Activated T-helper 9 cell treated with anti-CD3 and anti-CD28 coated beads, Interleukin-2, amount 50 U/mL, for 16 hours (primary cell): ENCODE data around the gene HNRNPUL2.
"Not testable (repeated sequence)": the region's sequence is repeated elsewhere in the genome, so short reads cannot be mapped to it uniquely, and the experiment has no call there.

ENCODE experiments used
- DNase-seq: peaks from one replicate; pipeline ENCODE4 v3.0.0-alpha.2; 2020; ENCODE audit warnings: low read depth

The HNRNPUL2 gene

DNA sequence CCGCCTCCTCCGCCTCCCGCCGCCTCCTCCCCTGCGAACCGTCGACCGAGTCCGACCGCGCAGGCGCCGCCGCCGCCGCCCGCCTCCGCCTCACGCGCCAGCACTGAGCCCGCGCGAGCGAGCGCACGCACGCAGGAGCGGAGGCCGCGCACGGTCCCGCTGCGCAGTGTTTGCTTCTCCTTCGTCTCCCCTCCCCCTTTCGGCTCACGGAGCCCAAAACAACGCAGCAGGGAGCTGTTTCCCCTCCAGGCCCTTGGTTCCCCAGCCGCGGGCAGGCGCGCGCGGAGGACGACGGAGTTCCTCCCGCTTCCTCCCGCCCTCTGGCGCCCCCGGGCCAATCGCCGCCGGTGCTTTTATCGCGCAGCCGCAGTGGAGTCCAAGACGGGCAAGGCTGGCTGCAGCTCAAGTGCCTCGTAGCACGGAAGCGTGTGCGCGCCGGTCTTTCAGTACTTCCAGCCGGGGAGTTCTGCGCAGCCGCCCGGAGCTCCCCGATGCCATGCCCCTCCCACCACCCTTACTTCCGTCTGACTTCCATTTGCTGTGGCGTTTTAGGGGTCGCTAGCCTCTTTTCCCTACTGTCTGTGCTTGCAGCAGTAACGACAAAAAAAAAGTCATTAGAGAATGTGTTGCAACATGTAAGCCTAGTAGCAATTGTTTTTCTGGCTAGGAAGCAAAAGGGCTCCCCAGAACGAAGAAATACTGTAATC is at the start of gene HNRNPUL2:
Gene HNRNPUL2 (minus strand): TSS at position 293 of the 707 bp plus-strand sequence. CDS start 301 bp downstream, outside the sequence.
- peak; percentile 98 for DNase-seq

DNA sequence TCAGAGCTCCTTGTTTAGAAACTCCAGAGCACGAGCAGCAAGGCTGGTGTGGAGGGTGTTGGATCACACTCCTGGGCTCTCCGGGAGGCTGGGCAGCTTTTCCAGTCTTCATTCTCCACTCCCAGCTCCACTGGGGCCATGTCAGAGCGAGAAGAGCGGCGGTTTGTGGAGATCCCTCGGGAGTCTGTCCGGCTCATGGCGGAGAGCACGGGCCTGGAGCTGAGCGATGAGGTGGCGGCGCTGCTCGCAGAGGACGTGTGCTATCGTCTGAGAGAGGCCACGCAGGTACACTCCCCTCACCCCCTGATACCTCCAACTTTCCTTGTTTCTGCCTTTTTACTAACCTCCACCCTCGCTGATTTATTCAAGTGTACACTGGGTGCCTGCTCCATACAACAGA is 48.4 kb upstream of the HNRNPUL2 start:
- no peak for DNase-seq

DNA sequence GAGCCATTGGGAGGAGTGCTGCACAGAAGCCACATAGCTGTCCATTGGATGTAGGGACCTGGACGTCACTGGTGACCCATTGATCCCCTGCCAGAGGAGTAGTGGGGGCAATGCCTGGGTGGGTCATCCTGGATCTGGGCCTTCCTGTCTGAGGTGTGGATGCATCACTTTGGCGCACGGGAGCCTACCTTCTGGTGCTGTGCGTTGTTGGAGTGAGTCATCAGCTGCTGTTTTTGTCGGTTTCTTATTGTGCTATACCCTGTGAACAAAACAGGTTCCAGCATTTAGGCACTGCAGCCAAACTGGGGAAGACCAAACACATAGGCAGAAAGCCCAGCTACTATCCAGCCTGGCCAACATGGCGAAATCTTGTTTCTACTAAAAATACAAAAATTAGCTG is 47.1 kb upstream of the HNRNPUL2 start:
- DNase-seq, result no peak

DNA sequence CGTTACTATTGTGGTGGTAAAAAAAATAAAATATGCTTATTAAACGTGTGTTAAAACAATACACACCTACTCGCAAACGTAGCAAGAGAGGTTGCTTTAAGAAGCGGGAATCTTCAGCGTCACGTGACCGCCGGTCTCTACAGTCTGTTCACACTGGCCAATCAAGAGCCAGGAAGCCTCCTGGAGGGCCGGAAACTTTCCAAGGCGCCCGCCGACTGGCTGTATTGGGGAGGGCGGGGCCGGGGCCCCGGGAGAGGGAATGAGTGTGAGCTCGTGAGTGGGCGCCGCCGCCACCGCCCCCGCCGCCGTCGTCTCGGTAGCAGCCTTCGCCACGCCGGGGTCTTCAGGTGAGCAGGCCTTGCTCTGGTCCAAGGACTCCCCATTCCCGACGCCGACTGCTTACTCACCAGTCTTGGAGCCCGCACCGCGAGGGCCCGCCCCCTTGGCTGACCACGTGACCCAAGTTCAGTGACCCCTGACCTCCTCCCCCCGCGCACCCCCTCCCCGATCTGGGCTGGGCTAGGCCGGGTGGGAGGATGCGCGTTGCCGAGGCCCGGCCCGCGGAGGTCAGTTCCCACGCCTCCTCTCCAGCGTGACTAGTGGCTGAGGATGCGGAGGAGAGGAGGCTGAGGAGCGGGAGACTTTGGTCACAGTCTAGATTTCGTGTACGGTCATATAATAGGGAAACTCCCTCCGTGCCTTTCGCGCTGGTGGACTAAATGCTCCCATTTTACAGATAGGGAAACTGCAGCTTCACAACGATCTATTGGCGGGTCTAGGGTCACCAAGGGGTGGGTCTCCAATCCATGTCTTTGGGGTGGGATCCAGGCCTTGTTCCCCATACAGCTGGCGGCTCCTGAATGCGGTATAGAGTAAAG is 44.1 kb upstream of the HNRNPUL2 start, which contains the start of gene TAF6L:
Gene TAF6L (plus strand): TSS at position 253 of the 878 bp plus-strand sequence. CDS start 4,388 bp downstream, outside the sequence.
- DNase-seq, result peak; percentile 88

DNA sequence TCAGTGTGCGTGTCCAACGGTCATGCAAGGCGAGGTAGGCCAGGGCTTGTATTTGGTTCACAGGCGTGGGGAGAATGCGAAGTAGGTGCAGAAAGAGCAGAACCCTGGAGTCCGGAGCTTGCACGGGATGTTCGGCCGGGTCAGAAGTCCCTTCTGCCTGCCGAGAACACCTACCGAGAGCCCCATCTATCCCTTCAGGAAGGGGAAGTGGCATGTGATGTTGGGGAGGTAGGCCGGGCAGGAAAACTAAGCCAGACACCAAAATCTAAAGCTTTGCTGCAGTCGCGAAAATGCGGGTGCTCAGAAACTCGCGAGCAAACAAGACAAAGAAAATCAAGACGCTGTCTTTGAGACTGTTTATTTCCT is 43.5 kb upstream of the HNRNPUL2 start:
- no peak for DNase-seq

DNA sequence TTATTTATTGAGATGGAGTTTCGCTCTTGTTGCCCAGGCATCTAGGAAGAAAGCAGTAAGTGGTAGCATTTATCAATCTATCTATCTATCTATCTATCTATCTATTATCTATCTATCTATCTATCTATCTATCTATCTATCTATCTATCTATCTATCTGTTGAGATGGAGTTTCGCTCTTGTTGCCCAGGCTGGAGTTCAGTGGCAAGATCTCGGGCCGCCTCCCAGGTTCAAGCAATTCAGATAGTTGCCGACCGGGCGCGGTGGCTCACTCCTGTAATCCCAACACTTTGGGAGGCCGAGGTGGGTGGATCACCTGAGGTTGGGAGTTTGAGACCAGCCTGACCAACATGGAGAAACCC is 33.6 kb upstream of the HNRNPUL2 start:
- DNase-seq, result not testable (repeated sequence)

DNA sequence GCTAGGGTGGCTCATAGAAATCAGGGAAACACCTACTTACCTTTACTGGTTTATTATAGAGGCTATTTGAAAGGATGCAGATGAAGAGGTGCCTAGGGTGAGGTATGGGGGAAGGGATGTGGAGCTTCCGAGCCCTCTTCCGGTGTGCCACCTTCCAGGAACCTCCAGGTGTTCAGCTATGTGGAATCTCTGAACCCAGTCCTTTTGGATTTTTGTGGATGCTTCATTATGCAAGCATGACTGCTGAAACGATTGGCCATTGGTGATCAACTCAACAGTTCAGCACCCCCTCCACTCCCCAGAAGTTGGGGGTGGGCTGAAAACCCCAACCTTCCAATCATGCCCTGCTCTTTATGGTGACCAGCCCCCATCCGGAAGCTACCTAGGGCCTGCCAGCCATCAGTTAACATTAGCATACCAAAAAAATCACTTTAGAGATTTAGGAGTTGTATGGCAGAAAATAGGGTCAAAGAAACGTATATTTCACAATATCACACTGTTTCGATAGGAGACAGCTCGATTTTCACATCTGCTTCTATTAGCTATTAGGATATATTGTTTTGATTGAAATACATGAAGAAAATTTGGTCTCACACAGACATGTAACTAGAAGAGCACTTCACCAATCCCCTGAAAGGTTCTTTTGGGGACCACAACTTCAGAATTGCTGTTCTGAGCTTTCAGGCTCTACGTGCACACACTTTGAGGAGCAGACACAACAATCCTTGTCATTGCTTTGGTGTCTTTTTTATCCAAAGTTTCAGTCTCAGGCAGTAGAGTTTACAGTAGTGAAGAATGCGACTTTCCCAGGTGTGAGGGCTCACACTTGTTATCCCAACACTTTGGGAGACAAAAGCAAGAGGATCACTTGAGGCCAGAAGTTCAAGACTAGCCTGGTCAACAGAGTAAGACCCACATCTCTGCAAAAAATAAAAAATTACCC is 30.9 kb upstream of the HNRNPUL2 start:
- no peak for DNase-seq

DNA sequence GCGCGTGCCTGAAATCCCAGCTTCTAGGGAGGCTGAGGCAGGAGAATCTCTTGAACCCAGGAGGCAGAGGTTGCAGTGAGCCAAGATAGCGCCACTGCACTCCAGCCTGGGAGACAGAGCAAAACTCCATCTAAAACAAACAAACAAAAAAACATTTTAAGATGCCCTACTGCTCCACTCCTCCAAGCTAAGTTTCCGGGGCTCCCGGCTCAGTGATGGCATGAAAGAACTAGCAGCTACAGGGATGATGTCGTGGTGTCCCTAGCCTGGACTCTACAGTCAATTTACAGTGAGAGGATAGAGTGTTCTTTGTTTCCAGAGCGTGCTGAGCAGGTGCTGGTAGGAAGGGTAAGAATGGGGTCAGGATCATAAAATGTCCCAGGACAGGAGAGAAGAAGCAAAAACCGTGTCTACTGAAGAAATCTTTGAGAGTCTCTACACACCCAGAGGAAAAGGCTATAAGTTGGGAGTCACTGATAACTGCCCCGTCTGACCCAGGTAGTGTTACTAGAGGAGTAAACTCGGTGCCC is 27.9 kb upstream of the HNRNPUL2 start:
- DNase-seq, result no peak

DNA sequence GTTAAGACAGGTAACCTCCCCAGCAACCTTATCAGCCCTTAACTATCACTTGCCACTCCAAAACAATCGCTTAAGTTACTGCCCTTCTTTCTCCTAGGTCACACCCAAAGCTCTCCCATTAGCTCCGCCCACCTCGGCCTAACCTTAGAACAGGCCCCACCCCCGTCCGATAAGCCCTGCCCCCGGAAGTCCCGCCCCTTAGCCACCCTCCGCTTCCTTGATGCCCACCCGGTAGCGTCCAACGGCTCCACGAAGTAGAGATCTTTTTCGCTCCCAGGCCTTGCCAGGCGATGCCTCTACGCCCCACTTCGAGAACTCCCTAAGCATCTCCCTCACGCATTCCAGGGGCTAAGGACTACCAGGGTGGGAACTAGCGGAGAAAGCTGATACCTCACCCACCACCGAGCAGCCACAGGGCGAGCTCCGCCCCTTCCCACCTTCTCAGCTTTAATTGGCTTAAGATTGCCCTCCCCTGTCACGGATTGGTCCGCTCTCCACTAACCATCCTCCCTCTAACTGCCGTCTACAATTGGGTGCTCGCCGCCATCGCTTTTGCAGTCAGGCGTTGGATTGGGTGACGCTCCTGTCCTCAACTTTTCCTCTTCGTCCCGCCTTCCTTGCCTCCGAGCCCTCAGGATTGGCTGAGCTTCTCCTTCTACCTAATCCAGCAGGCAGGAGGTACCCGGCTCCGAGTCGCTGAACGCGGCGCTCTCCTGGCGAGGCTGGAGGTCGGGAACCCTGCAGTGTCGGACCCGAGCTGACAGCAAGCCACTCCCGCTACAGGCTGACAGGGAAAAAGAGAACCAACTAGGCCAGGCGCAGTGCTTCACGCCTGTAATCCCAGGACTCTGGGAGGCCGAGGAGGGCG is 26.7 kb upstream of the HNRNPUL2 start, which contains the start of gene ZBTB3:
Gene ZBTB3 (minus strand): TSS at position 425 of the 868 bp plus-strand sequence. CDS start 496 bp downstream, outside the sequence.
- peak; percentile 92 for DNase-seq

DNA sequence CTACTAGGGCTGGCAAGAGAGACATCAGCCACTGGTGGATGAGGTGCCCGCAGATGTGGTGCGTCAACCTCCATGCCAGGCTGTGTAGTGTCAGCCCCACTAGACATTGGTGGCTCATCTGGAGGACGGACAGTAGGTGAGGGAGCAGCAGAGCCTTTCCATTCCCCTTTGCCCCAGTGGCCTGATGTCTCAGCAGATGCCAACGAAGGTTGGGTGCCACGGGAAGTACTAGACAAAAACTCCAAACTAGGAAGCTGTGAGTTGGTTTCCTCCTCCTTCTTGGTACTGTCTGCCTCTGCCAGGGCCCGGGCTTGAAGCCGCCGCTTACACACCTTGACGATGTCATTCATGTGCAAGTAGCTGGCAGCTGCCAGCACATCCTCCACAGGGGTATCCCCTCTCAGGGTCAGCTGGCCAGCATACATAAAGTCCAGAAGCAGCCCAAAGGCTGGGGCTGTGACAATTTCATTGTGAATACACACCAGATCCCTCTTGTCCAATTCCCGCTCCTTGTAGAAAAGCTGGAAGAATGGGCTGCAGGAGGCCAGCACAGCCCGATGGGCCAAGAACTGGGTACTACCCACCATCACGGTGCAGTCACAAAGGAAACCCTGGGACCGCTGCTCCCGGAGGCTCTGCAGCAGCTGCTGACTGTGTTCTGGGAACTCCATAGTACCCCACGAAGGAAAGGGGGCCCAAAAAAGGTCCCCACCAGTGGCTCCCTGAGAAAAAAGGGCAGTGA is 25.9 kb upstream of the HNRNPUL2 start:
- no peak for DNase-seq

DNA sequence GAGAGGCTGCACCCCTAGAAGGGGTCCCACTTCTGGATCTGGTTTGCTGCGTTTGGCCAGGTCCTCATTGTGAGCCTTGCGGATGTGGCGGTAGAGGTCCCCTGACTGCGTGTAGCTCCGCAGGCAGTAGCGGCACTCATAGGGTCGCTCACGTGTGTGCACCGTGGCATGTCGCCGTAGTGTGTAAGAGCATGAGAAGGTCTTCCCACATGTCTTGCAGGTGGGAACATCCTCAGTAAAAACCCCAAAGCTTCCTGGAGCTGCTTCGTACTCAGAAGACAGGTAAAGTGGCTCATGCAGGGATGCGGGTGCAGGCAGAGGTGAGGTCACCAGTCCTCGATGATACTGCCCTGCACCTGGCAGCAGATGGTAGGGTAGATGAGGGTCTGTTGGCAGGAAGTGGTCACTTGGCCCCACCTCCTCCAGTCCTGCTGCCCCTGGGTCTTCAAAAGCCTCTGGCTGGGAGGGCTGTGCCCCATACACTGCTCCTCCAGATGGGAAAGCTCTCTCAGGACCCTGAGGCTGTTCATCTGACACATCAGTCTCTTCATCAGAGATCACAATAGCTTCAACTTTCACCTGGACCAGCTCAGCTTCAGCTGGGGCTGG is 25.0 kb upstream of the HNRNPUL2 start:
- no peak for DNase-seq

DNA sequence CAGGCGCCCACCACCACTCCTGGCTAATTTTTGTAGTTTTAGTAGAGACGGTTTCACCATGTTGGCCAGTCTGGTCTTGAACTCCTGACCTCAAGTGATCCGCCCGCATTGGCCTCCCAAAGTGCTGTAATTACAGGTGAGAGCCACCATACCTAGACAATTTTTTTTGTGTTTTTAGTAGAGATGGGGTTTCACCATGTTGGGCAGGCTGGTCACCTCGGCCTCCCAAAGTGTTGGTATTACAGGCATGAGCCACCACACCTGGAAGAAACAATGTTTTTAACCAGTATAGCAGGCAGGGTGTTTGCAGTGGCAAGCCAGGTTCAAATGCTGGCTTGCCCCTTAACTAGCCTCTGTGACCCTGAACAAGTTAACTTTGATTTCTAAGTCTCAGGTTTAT is 22.7 kb upstream of the HNRNPUL2 start:
- not testable (repeated sequence) for DNase-seq

DNA sequence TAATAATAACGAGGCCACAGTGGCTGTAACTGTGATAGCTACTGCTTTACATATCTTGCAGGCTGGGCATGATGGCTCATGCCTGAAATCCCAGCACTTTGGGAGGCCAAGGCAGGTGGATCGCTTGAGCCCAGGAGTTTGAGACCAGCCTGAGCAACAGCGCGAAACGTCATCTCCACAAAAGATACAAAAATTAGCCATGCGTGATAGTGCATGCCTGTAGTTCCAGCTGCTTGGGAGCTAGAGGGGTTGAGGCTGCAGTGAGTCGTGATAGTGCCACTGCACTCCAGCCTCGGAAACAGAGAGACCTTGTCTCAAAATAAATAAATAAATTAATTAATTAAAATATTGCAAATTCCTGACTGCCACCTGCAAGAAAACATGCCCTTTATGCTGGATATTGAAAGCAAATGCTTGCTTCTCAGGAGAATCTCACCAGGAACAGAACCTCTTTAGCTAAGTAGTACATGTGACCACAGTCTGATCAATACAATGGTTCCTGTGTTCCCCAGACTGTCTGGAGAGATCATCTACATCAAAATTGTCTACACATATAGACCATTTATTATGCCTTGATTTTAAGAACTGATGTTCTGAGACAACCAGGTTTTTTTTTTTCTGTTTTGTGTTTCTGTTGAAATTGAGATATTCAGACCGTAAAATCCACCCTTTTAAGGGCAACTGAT is 20.4 kb upstream of the HNRNPUL2 start:
- DNase-seq, result no peak

DNA sequence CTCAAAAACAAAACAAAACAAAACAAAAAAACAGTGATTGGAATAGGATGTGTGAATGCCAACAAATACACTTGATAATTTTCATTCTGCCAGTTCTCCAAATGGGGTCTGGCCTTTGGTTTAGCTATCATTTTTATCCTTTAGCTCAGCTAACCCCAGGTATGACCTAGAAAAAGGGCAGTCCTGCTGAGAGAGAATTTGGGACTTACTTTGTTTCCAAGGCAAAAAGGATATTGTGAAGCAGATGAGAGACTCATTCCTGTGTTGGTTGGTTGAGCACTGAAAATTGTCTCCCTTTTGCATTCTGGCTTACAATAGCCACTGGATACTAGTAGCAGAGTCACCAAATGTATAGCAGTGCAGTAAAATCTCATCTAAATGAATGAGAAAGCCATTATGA is 9.9 kb upstream of the HNRNPUL2 start:
- no peak for DNase-seq

DNA sequence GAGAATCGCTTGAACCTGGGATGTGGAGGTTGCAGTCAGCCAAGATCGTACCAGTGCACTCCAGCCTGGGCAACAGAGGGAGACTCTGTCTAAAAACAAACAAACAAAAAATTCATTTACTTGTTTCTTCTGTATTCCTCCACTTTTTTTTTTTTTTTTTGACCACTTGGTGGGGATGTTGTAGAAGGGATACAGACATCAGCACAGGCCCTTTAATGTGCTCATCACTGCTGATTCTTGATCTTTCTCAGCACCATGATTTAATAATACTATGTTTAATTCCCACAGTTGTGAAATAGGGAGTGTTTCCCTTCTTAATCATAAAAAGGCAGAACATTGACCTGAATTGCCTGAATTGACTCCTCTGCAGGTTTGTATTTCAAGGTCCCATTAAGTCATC is 5.6 kb upstream of the HNRNPUL2 start:
- DNase-seq, result no peak

DNA sequence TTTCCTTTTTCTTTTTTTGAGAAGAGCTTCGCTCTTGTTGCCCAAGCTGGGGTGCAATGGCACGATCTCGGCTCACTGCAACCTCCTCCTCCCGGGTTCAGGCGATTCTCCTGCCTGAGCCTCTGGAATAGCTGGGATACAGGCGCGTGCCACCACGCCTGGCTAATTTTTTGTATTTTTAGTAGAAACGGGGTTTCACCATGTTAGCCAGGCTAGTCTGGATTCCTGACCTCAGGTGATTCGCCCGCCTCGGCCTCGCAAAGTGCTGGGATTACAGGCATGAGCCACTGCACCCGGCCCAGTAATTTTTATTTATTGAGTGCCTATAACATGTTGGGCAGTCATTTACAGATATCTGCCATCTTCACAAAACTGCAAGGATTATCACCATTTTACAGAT is 2.8 kb upstream of the HNRNPUL2 start:
- DNase-seq, result not testable (repeated sequence)

DNA sequence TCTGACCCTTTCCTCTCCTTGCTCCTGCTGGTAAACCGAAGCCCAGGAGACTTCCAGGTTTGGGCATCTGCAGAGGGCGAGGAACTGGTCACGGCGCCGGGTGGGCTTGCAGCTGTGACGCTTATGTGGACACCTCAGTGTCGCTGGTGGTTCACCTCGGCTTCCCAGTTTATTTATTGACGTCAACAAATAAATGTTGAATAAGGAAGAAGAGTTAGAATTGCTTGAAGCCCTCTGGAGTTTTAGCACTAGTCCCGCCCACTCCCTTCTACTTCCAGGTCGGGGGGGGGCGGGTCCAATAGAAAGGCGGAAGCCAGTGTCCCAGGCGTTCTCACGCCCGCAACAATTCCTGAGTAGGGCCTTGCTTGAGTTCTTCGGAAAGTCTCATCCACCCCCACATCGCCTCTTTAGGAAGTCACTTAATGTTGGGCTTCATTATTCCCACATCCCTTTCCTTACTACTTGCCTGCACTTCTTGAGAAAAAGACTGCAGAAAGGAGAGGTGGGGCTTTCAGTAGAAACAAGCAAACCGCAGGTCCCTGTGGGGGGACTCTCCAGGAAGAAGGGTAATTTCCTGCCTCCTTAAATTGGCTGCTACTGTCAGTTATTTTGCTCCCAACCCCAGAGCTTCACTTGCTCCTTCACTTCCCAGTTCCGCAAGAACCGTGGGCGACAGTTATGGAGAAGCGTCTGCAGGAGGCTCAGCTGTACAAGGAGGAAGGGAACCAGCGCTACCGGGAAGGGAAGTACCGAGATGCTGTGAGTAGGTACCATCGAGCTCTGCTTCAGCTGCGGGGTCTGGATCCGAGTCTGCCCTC is 1.1 kb upstream of the HNRNPUL2 start, which contains the start of gene TTC9C:
Gene TTC9C (plus strand): TSS at position 316 of the 818 bp plus-strand sequence. CDS start 363 bp downstream, at position 679.
- peak; percentile 78 for DNase-seq

DNA sequence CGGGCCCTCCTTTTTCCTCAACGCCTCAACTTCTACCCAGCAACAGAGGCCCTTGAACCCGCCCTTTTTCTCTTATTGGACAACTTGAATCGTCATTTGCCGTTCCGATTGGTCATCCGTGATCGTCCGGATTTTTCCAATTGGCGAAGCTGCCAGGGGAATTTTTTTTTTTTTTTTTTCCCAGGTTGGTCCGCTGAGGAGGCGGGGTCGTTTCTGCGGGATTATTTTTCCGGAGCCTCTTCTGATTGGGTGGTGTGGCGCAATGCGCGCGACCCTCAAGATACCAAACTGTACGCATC is 564 bp upstream of the HNRNPUL2 start:
- peak; percentile 68 for DNase-seq
